ENCODE data around the gene ZC3H8.
A peak's percentile ranks its signal among the peaks of the same experiment; 100 is the strongest.
"Not testable (repeated sequence)": the region's sequence is repeated elsewhere in the genome, so short reads cannot be mapped to it uniquely, and the experiment has no call there.

Gene ZC3H8

GRCh38 chr2:112254466-112255240 is at the start of gene ZC3H8:
Gene ZC3H8, minus strand, starts transcription at chr2:112255042. Its CDS starts 61 bp downstream, at chr2:112254981.
- peak; percentile 97 for DNase-seq (ENCODE audit: low spot score)

- no peak for DNase-seq (ENCODE audit: low spot score)
Measured at GRCh38 chr2:112304298-112304941, 49.6 kb upstream of the ZC3H8 start.

- DNase-seq (ENCODE audit: low spot score) = no peak
Measured at GRCh38 chr2:112301973-112302372, 47.1 kb upstream of the ZC3H8 start.

- no peak for DNase-seq (ENCODE audit: low spot score)
Measured at GRCh38 chr2:112301171-112301584, 46.3 kb upstream of the ZC3H8 start.

- DNase-seq (ENCODE audit: low spot score) = no peak
Measured at GRCh38 chr2:112296407-112296806, 41.6 kb upstream of the ZC3H8 start.

GRCh38 chr2:112295407-112296078 is 40.7 kb upstream of the ZC3H8 start:
- no peak for DNase-seq (ENCODE audit: low spot score)

- DNase-seq (ENCODE audit: low spot score) = no peak
Measured at GRCh38 chr2:112293636-112294401, 39.0 kb upstream of the ZC3H8 start.

- no peak for DNase-seq (ENCODE audit: low spot score)
Measured at GRCh38 chr2:112290648-112291047, 35.8 kb upstream of the ZC3H8 start.

GRCh38 chr2:112290088-112290487 is 35.2 kb upstream of the ZC3H8 start:
- DNase-seq (ENCODE audit: low spot score) = no peak

GRCh38 chr2:112283535-112283934 is 28.7 kb upstream of the ZC3H8 start:
- DNase-seq (ENCODE audit: low spot score) = not testable (repeated sequence)

- not testable (repeated sequence) for DNase-seq (ENCODE audit: low spot score)
Measured at GRCh38 chr2:112282066-112282465, 27.2 kb upstream of the ZC3H8 start.

GRCh38 chr2:112277596-112278220 is 22.9 kb upstream of the ZC3H8 start:
- no peak for DNase-seq (ENCODE audit: low spot score)

GRCh38 chr2:112276954-112277353 is 22.1 kb upstream of the ZC3H8 start:
- DNase-seq (ENCODE audit: low spot score) = no peak

- DNase-seq (ENCODE audit: low spot score) = peak; percentile 77
Measured at GRCh38 chr2:112275887-112276773, 21.3 kb upstream of the ZC3H8 start.

- DNase-seq (ENCODE audit: low spot score) = peak; percentile 99
Measured at GRCh38 chr2:112275311-112275886, 20.6 kb upstream of the ZC3H8 start, which contains the start of gene ZC3H6. Gene ZC3H6, plus strand, starts transcription at chr2:112275597. Its CDS starts 398 bp downstream, at chr2:112275995.

- no peak for DNase-seq (ENCODE audit: low spot score)
Measured at GRCh38 chr2:112273349-112273748, 18.5 kb upstream of the ZC3H8 start.

- DNase-seq (ENCODE audit: low spot score) = no peak
Measured at GRCh38 chr2:112272669-112273068, 17.8 kb upstream of the ZC3H8 start.

GRCh38 chr2:112268547-112268946 is 13.7 kb upstream of the ZC3H8 start:
- DNase-seq (ENCODE audit: low spot score) = no peak

- DNase-seq (ENCODE audit: low spot score) = no peak
Measured at GRCh38 chr2:112262876-112263275, 8.0 kb upstream of the ZC3H8 start.

GRCh38 chr2:112260295-112260625 is 5.4 kb upstream of the ZC3H8 start:
- no peak for DNase-seq (ENCODE audit: low spot score)
